GM04503 (cell line): ENCODE measurements around the gene UQCR11.

ENCODE experiments used
- DNase-seq: peaks from one replicate; pipeline ENCODE4 v3.0.0-alpha.2; 2012; ENCODE audit warnings: low read depth

UQCR11 gene

GRCh38 chr19:1634938-1635243 lies 29.6 kb upstream of the UQCR11 start:
- DNase-seq: no peak

GRCh38 chr19:1634242-1634937 lies 29.1 kb upstream of the UQCR11 start:
- DNase-seq: no peak

GRCh38 chr19:1633269-1633826 lies 28.1 kb upstream of the UQCR11 start:
- no peak for DNase-seq

GRCh38 chr19:1632462-1633268 lies 27.4 kb upstream of the UQCR11 start:
- DNase-seq: no peak

- no peak for DNase-seq
These were observed 26.4 kb upstream of the UQCR11 start for GRCh38 chr19:1631557-1632100.

GRCh38 chr19:1630811-1631210 lies 25.5 kb upstream of the UQCR11 start:
- DNase-seq: no peak

- DNase-seq: no peak
These were observed 24.8 kb upstream of the UQCR11 start for GRCh38 chr19:1630012-1630411.

GRCh38 chr19:1629256-1629808 lies 24.1 kb upstream of the UQCR11 start:
- no peak for DNase-seq

- no peak for DNase-seq
These were observed 21.9 kb upstream of the UQCR11 start for GRCh38 chr19:1627194-1627593.

GRCh38 chr19:1626417-1627010 lies 21.3 kb upstream of the UQCR11 start:
- no peak for DNase-seq

- no peak for DNase-seq
These were observed 19.2 kb upstream of the UQCR11 start for GRCh38 chr19:1624458-1624857.

GRCh38 chr19:1622541-1622940 lies 17.3 kb upstream of the UQCR11 start:
- DNase-seq: no peak

- DNase-seq: no peak
These were observed 16.7 kb upstream of the UQCR11 start for GRCh38 chr19:1622007-1622406.

GRCh38 chr19:1621574-1621973 lies 16.3 kb upstream of the UQCR11 start:
- no peak for DNase-seq

GRCh38 chr19:1621021-1621420 lies 15.8 kb upstream of the UQCR11 start:
- no peak for DNase-seq

- DNase-seq: no peak
These were observed 15.2 kb upstream of the UQCR11 start for GRCh38 chr19:1620502-1620901.

- DNase-seq: no peak
These were observed 14.4 kb upstream of the UQCR11 start for GRCh38 chr19:1619703-1620102.

- DNase-seq: no peak
These were observed 13.8 kb upstream of the UQCR11 start for GRCh38 chr19:1619094-1619439.

GRCh38 chr19:1618157-1619093 lies 13.2 kb upstream of the UQCR11 start:
- DNase-seq: no peak

GRCh38 chr19:1616875-1617274 lies 11.6 kb upstream of the UQCR11 start:
- DNase-seq: no peak

- DNase-seq: peak; percentile 39
These were observed 11.1 kb upstream of the UQCR11 start for GRCh38 chr19:1616396-1616795.
